ENCODE measurements around the gene MED1. TPM values are rescaled to one million over a fixed set of nuclear protein-coding genes. Genes with fewer than 3 reads are reported as not detected.

MED1 gene
- total and polyA plus RNA-seq, 2 of the 4 experiments (the other 2 are of a cell fraction) = 16.9 to 24.2 TPM

DNA sequence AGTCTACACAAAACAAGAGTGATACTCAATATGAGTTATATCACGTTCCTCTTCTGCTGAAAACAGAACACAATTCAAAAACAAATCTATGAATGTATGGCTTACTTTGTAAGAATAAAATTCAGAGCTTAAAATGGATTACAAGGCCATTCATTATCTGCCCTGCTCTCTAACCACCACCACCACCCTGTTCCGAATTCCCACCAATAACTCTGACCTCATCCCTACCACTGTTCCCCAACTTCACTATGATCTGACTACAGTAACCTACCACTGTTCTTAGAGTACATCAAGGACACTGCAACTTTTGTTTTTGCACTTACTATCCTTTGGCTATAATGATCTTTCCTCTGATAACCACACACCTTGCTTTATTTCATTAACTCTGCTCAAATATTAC lies 70.9 kb downstream of the MED1 start:
- Histone ChIP-seq H2BK15ac (ENCODE audit: low read depth, low read length) (no peak overlapping the region), H3K9me3 (ENCODE audit: control insufficient read depth, insufficient read depth, low read length) (no peaks in the 10 kb centered on the region), H3K27ac (ENCODE audit: insufficient read depth, low read length) (no peak overlapping the region), H2BK120ac (ENCODE audit: low read depth, low read length) (no peak overlapping the region), H3K9ac (ENCODE audit: low read depth, low read length) (no peak overlapping the region), H2BK5ac (ENCODE audit: low read depth, low read length, poor library complexity, severe bottlenecking) (no peak overlapping the region), H4K8ac (ENCODE audit: low read depth in 2 of 2, low read length in 2 of 2) (no peak overlapping the region), H3K27me3 (ENCODE audit: control insufficient read depth, insufficient read depth, low read length) (no peaks in the 10 kb centered on the region), H4K91ac (ENCODE audit: insufficient read depth, low read depth, low read length) (no peak overlapping the region), H3K4me3 (ENCODE audit: insufficient read depth, low read depth, low read length) (no peak overlapping the region), H4K5ac (ENCODE audit: low read depth, low read length) (no peak overlapping the region), H3K4ac (ENCODE audit: low read depth, low read length) (no peak overlapping the region), H3K56ac (ENCODE audit: extremely low read depth, insufficient read depth, low read length) (no peak overlapping the region), H2BK20ac (ENCODE audit: low read depth, low read length) (no peak overlapping the region), H3K9me1 (ENCODE audit: insufficient read depth, low read length) (0 out of 2 replicates have a peak, but pooled peaks cover 7% of the 10 kb centered on the region), H3K36me3 (ENCODE audit: control insufficient read depth, insufficient read depth, low read length) (no peaks in the 10 kb centered on the region), H3K4me1 (ENCODE audit: control insufficient read depth, insufficient read depth, low read length) (no peaks in the 10 kb centered on the region), H3K23ac (ENCODE audit: low read depth, low read length) (no peak overlapping the region), H2AK5ac (ENCODE audit: low read depth, low read length) (no peak overlapping the region), H3K14ac (replicated peaks; ENCODE audit: low read depth, low read length) (no peak overlapping the region), H2AFZ (replicated peaks; ENCODE audit: low read length, poor library complexity) (no peak overlapping the region), H3K79me1 (ENCODE audit: low read depth in 1 of 2, low read length in 2 of 2) (peaks cover 9 to 36% of the 10 kb centered on the region in 2 experiments; a peak in 3 of 4 replicates), H2AK9ac (replicated peaks; ENCODE audit: low read depth, low read length, poor library complexity) (no peak overlapping the region), H4K20me1 (ENCODE audit: insufficient read depth, low read length) (peaks cover 13% of the 10 kb centered on the region; the same call in 1 of the 2 replicates), H3K18ac (ENCODE audit: low read depth, low read length) (no peak overlapping the region), H3K4me2 (ENCODE audit: low read depth, low read length) (no peak overlapping the region)
- intact Hi-C loops (cut with micrococcal nuclease) = no loop called here
- CTCF ChIA-PET = no interaction called here
- 83% methylated on average over 1 of the region's 2 CpGs; no CpG with 5 or more reads in 1 of the 2 experiments for WGBS, 2 experiments (ENCODE audit: extremely low coverage in 2 of 2, insufficient read length in 1 of 2)
- no TSS peak for BruUV-seq (replicated peaks)
- DNase-seq = no peak
- in situ Hi-C loops (cut with MboI; ENCODE audit: low sequenced_read_pairs) = no loop called here
- TF ChIP-seq, protein P1, sequence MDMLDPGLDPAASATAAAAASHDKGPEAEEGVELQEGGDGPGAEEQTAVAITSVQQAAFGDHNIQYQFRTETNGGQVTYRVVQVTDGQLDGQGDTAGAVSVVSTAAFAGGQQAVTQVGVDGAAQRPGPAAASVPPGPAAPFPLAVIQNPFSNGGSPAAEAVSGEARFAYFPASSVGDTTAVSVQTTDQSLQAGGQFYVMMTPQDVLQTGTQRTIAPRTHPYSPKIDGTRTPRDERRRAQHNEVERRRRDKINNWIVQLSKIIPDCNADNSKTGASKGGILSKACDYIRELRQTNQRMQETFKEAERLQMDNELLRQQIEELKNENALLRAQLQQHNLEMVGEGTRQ (IDR thresholded peaks at IDR 0.05; ENCODE audit: low read depth, low read length) = no peak
- TF ChIP-seq MAZ (IDR thresholded peaks at IDR 0.05; ENCODE audit: borderline replicate concordance, low read depth, low read length) (no peak), MAFK (IDR thresholded peaks at IDR 0.05; ENCODE audit: low read depth, low read length) (no peak), RCOR1 (IDR thresholded peaks at IDR 0.05; ENCODE audit: insufficient replicate concordance, low read length) (no peak), BHLHE40 (IDR thresholded peaks at IDR 0.05; ENCODE audit: low read depth, low read length) (no peak), CHD1 (IDR thresholded peaks at IDR 0.05; ENCODE audit: low read depth, low read length) (no peak), FOS (IDR thresholded peaks at IDR 0.05; ENCODE audit: low read depth, low read length) (no peak), POLR2A (IDR thresholded peaks at IDR 0.05; ENCODE audit: low read depth, low read length) (no peak), CEBPB (IDR thresholded peaks at IDR 0.05; ENCODE audit: low read depth, low read length) (no peak), MXI1 (IDR thresholded peaks at IDR 0.05; ENCODE audit: borderline replicate concordance, low read depth, low read length) (no peak)
- TF ChIP-seq, protein P2, sequence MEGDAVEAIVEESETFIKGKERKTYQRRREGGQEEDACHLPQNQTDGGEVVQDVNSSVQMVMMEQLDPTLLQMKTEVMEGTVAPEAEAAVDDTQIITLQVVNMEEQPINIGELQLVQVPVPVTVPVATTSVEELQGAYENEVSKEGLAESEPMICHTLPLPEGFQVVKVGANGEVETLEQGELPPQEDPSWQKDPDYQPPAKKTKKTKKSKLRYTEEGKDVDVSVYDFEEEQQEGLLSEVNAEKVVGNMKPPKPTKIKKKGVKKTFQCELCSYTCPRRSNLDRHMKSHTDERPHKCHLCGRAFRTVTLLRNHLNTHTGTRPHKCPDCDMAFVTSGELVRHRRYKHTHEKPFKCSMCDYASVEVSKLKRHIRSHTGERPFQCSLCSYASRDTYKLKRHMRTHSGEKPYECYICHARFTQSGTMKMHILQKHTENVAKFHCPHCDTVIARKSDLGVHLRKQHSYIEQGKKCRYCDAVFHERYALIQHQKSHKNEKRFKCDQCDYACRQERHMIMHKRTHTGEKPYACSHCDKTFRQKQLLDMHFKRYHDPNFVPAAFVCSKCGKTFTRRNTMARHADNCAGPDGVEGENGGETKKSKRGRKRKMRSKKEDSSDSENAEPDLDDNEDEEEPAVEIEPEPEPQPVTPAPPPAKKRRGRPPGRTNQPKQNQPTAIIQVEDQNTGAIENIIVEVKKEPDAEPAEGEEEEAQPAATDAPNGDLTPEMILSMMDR (conservative IDR thresholded peaks at IDR 0.05; ENCODE audit: low read depth, low read length) = no peak
- TF ChIP-seq, protein P3, sequence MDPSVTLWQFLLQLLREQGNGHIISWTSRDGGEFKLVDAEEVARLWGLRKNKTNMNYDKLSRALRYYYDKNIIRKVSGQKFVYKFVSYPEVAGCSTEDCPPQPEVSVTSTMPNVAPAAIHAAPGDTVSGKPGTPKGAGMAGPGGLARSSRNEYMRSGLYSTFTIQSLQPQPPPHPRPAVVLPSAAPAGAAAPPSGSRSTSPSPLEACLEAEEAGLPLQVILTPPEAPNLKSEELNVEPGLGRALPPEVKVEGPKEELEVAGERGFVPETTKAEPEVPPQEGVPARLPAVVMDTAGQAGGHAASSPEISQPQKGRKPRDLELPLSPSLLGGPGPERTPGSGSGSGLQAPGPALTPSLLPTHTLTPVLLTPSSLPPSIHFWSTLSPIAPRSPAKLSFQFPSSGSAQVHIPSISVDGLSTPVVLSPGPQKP (IDR thresholded peaks at IDR 0.05; ENCODE audit: borderline replicate concordance, low read depth, low read length) = no peak
- dilution Hi-C loops (cut with HindIII; ENCODE audit: low sequenced_read_pairs, unreplicated experiment) = no loop called here
- POLR2A ChIA-PET (ENCODE audit: unreplicated experiment) = no interaction called here
- ATAC-seq (ENCODE audit: low read depth) = no peak
